NCI-H526 treated with DMSO at 0.1 percent for 48 hours (cell line): ENCODE measurements around the gene PTX4.

ENCODE experiments used
- DNase-seq: peaks from one replicate; lab custom pipeline; 2025; lab: John Stamatoyannopoulos, UW

Gene PTX4

DNA sequence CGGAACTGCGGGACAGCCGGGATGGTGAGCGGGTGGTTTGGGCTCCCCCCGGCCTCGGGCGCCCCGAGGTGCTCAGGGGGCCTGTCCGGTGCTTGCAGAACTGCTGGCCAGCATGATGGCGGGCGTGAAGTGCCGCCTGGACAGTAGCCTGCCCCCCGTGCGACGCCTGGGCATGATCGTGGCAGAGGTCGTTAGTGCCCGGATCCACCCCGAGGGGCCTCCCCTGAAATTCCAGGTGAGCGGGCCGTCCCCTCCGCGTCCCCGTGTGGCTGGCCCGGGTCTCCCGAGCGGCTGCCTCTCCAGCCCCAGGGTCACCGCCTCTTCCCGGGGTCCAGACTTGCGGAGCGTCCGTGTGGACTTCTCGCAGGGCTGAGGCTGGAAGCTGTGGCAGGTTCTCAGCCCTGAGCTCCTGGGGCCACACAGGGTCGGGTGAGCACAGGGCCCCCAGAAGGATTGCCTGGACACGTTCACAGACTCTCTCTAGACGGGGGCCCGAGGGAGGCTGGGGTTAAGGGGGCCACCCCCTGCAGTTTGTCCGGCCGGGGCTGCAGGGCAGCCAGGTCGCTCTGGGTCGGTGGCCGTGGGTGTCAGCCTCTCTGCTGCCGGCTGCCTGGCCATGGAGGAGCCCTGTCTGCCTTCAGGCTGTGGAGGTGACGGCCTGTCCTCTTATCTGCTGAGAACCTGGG, 11.9 kb upstream of the PTX4 start:
- DNase-seq = no peak

DNA sequence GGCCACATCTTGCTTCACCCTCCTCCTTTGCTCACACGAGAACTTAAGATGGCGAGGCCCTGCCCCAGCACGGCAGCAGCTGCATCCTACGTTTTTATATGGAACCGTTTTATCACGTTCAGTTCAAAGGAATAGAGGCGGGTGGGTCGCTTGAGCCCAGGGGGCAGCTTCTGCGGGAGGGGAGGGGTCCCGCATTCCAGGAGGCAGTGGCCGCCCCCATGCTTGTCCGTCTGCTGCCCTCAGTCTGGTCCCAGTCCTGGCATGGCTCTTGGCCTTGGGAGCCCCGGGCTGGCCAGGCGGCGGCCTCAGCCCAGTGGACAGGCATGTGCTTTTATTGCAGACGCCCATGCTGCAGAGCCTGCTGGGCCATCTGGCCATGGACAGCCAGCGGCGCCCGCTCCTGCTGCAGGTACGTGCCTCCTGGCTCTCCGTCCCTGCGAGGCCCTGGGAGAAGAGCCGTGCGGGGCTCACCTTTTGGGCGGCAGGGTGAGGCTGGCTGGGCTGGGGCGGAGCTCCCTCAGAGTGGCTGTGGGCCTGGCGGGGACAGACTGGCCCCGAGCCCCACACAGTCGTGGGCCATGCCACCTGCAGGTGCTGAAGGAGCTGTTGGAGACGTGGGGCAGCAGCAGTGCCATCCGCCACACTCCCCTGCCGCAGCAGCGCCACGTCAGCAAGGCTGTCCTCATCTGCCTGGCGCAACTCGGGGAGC, 11.2 kb upstream of the PTX4 start:
- DNase-seq = no peak

DNA sequence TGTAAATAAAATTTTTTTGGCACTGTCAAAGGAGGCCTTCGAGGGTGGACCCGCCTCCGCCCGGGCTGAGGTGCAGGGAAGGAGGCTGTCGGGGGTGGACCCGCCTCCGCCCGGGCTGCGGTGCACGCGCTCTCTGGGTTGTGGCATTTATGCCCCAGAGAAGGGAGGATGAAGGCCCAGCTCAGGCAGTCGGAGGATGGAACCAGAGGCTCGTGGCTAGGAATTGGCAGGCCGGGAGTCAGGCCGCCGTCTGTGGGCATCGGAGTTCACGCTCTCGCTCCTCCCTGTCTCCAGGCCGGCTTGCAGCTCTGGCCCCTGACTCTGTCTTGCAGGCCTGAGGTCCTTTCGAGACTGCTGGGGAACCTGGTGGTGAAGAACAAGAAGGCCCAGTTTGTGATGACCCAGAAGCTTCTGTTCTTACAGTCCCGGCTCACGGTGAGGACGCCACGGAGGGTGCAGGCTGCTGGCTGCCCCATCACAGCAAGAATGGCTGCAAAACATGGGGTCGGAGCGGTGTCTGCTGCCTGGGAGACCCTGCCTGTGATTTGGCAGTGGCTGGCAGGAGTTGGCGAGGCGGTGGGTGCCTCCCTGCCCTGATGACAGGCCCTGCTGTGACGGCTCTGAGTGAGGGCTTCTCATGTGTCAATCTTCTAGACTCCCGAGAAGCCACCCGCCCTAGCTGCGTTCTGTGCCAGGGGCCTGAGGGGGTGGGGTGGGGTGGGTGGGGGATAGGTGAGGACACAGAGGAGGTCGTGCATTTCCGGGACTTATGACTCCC, 10.3 kb upstream of the PTX4 start:
- no peak for DNase-seq

DNA sequence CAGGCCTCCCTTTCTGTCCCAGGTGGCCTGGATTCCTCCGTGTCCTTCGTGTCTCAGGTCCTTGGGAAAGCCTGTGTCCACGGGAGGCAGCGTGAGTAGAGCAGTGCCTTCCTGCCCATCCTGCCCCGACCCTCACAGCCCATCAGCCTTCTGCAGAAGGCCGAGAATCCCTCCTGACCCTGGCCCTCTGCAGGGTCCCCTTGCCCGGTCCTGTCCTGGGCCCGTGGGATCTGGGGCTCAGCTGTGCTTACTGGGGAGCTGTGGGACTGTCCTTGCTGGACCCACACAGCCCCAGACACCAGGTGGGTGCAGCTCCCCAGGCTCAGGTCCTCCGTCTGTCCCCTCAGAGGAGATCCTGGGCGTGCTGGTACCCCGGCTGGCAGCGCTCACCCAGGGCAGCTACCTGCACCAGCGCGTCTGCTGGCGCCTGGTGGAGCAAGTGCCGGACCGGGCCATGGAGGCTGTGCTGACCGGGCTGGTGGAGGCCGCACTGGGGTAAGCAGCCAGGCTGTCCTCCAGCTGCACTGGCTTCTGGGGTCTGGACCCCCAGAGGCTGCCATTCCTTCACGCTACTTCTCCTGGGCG, 8.4 kb upstream of the PTX4 start:
- DNase-seq = no peak

DNA sequence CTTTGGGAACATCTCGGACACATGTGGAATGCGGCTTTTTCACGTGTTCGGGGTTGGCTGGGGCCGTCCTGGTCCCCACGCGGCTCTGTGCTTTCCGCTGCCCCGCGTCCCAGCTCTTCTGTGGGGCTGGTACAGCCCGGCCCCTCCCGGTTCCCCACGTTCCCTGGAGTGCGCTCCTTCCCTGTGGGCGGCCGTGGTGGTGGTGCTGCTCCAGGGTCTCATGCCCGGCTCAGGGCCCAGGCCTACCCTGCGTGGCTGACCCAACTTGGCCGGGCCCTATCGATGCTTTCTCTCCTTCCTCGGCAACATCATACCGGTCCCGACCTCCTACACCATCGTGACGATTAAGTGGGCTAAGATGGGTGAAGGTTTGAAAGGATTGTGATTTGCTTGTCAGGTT, 7.7 kb upstream of the PTX4 start:
- DNase-seq = no peak

DNA sequence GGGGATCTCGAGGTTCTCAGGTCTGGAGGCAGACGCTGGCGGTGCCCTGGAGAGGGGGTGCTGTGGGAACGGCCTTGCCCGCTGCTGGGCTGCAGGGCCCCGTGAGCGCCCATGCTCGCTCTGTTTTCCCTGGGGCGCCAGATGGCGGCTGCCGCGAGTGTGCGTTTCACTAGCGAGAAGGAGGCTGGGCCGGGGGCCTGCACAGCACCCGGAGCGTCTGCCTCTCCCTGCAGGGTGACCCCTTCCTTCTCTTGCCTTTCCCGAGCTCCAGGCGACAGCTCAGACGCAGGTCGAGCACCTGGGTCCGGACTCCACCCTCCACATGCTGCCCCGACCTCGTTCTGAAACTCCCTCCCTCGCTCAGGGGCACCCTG, 7.1 kb upstream of the PTX4 start:
- no peak for DNase-seq

DNA sequence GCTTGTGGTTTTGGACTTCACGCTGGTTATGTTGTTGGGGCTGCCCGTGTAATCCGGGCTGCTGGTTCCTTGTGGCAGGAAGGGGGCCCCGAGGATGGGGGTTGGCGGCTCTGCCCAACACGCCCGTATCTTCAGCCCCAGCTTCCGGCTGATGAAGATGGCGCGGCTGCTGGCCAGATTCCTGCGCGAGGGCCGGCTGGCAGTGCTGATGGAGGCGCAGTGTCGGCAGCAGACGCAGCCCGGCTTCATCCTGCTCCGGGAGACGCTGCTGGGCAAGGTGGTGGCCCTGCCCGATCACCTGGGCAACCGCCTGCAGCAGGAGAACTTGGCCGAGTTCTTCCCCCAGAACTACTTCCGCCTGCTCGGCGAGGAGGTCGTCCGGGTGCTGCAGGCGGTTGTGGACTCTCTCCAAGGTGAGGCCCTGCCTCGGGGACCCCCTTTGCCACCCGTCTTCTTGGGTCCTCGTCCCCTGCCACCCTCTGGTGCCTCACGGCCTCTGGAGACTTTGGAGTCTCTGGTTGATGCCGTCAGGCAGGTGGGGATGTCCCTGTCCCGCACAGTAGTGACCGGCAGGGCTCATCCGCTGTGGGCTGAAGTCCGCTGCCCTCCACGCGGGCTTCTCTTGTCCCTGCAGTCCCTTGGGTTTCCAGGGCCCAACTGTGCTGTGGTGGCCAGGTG, 6.6 kb upstream of the PTX4 start:
- no peak for DNase-seq

DNA sequence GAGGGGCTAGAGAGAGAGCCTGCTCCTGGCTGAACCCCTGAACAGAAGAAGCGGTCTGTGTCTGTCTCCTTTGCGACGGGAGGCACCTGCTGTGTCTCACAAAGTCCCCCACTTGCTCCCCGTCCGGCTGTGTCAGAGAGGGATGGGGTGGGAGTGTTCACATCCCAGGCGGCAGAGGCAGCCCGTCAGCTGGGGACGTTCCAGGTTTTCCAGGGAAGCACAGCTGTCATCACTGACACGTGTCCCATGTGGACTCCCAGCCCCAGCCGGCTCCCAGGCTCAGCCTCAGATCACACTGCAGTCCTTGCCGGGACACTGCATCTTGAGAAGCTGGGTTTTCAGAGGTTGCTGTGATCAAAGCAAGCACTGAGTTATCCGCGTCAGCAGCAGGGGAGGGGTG, 6.0 kb upstream of the PTX4 start:
- no peak for DNase-seq

DNA sequence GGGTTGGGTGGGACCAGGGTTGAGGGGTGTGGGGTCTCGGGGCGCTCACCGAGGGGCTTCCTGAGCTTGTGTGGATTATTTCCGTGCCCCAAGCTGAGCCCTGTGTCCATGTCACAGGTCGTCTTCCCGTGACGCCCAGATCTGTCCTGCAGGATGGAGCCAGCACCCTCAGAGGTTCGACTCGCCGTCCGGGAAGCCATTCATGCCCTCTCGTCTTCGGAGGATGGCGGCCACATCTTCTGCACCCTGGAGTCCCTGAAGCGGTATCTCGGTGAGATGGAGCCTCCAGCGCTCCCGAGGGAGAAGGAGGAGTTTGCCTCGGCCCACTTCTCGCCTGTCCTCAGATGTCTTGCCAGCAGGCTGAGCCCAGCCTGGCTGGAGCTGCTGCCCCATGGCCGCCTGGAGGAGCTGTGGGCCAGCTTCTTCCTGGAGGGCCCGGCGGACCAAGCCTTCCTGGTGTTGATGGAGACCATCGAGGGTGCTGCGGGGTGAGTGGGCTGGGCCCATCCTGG, 5.4 kb upstream of the PTX4 start:
- DNase-seq = no peak

DNA sequence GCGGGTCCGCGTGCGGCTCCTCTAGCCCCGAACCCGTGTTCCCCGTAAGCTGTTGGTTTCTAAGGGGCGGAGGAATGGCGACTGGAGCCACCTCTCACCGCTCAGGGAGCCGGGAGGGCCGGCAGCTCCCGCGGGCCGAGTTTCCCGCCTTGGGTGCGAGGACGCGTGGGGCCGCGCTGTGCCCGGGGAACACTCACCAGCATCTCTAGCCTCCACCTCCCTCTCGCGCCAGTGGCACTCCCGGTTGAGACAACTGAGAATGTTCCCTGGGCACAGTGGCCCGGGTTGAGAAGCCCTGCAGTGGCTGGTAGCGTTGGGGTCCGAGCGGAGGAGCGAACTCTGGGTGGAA, 5.0 kb upstream of the PTX4 start:
- no peak for DNase-seq

DNA sequence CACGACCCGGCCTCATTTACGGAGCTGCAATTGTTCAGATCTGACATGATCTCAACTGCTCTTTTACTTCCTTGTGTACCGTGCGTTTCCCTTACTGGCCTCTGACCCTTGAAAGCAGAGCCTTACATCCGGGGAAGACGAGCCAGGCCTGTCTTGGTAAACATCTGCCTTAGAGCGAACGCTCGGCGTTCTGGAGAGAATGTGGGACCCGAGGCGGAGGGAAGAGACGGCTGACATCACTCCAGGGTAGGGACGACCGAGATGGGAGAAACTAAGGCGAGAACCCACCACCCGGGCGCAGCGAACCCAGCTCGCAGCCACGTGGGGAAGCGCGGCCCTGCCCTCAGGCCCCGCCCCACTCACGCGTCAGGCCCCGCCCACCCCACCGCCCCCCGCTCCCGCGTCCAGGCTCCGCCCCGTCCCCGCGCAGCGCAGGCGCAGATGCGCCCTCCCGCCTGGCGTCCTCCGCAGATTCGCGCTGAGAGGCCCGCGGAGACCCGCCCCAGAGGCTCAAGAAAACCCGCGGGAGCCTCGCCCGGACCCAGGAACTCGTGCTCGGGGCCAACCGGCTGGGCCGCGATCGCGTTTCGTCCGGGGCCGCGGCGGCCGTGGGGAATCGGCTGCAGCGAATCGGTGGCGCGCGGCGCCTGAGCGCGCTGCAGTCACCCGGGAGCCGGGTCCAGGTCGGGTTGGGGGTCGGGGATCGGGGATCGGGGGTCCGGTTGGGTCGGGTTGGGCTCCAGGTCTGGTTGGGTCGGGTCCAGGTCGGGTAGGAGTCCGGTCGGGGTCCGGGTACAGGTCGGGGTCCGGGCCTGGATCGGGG, 4.4 kb upstream of the PTX4 start, which contains the start of gene TELO2:
Gene TELO2 (plus strand): TSS at position 438 of the 823 bp plus-strand sequence. CDS start 922 bp downstream, outside the sequence.
- DNase-seq = peak; percentile 4

DNA sequence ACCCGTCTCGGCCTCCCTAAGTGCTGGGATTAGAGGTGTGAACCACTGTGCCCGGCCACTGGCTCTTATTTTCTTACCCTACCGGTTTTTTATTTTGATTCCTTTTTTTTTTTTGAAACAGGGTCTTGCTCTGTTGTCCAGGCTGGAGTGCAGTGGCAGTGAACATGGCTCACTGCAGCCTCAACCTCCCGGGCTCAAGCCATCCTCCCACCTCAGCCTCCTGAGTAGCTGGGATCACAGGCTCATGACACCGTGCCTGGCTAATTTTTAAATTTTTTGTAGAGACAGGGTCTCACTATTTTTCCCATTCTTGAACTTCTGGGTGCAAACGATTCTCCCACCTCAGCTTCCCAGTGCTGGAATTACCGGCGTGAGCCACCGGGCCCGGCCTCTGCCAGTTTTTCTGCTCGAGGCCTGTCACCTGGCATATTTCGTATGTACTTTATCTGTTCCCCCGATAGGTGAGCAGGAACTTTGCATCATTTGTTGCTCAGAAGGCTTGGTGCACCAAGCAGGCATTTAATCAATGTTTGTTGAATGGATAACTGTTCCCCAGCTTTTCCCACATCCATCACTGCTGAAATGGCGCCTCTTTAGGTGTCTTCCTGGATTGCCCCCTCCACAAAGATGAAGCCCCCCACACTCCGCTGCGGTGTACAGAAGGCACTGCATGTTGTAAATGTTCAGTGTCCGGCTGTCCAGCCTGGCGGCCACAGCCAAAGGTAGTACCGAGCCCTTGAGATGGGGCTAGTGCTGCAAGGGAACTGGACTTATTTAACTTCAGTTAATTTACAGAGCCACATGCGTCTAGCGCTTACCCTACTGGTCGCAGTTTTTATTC, 3.6 kb upstream of the PTX4 start:
- no peak for DNase-seq

DNA sequence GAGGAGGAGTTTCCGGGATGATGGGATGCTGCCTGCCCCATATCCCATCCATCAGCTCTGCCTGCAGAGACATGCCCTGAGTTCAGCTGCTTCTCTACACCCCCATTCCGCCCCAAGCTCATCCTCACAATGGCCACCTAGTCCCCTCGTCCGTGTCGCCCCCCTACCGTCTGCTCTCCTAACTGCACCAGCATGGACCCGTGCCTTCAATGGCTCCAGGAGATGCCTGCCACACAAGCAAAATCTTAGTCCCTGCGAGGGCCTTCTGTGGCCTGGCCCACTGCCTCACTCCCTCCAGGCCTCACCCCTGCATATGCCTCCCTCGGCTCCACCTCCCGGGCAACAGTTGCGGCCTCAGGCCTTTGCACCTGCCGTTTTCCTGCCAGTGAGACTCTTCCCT, 2.6 kb upstream of the PTX4 start:
- no peak for DNase-seq

DNA sequence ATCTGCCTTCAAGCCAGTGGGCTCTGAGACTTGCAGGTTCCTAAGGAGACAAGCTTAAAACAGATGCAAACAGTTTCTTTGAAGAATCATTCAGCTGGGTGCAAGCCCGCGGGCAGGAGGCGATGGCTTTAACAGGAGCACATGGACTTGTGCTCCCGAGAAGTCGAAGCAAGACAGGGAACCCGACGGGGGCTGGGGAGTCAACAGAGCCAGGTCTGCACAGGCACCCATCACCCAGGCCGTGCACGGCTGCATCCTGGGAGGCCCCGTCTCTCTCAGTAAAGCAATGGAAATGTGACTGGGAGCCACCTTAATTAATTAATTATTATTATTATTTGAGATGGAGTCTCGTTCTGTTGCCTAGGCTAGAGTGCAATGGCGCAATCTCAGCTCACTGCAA, 333 bp upstream of the PTX4 start:
- no peak for DNase-seq

DNA sequence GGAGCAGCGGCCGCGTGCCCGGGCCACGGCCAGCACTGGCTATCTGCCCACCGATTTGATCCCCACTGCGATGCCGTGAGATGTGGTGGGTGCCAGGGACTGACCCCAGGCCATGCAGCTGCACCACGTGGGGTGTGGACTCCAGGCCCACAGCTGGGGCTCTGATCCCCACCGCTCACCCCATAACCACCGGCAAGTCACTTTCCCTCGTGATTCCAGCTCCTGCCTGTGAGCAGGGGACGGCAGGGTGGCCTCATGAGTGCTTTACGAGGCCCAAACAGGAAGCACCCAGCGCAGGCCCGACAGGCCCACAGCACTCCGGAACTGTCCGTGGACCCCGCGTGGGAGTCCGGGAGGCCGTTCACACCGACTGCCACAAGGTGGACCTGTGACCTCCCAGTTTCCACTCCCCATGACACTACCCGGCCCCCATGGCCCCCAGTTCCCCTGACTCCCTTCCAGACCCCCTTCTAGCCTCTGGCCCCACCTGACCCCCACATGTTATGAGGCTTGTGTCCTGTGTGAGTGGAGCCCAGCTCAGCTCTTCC, 616 bp downstream of the PTX4 start:
- DNase-seq = no peak

DNA sequence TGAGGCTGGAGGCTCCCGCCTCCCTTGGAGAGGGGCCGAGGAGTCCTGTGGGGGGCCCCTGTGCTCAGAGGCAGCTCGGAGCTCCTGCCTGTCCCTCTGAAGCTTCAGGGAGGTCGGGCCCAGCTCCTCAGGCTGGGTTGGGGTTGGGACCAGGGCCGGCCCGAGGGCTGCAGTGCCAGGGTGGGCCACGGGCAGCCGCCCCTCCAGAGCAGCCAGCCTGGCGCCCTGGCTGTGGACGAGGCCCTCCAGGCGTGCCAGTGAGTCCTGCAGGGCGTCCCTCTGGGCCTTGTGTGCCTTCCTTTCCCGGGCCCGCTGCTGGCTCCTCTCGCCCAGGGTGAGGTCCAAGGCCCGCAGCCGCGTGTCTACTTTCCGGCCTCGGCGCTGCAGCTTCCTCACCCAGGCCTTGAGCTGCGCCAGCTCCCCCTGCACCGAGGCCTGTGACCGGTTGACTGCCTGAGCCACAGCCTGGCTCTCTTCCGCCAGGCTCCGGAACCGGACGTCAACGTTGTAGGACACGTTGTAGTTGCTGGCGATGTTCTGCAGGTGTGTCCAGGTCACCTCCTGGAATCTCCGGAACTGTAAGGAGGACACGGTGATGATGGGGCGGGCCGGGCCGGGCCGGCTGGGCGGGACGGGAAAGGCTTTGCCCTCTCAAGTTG, 1.2 kb downstream of the PTX4 start:
- DNase-seq = no peak

DNA sequence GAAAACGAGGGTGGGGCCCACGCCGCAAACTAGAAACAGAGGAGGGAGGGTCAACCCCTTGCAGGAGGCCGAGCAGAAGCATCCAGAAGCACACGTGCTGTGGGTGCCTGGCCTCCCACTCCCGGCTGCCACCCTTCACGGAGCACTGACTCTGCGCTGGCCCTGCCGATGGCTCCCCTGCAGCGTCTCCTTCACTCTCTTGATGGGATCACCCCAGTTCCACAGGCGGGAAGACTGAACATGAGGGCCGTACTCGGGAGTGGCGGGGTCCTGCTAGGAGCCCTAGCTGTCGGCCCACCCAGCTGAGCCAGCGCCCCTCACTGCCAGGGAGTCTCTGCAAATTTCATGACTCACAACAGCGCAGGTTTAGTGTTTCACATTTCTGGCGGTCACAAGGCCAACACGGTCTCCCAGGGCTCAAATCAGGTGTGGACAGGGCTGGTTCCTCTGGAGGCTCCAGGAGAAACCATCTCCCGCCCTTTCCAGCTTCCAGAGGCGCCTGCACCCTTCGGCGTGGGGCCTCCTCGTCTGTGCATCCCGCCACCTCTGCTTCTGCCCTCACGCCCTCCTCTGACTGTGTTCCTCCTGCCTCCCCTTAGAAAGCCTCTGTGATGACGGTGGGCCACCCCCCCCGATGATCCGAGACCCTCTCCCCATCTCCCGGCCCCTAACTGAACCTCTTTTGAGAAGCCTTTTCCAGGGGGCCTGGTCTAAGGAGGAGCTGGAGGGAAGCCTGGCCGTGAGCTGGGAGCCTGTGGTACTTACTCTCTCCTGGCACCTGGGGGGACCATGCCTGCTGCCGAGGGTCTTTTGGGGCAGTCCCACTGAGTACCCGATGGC, 2.0 kb downstream of the PTX4 start:
- no peak for DNase-seq

DNA sequence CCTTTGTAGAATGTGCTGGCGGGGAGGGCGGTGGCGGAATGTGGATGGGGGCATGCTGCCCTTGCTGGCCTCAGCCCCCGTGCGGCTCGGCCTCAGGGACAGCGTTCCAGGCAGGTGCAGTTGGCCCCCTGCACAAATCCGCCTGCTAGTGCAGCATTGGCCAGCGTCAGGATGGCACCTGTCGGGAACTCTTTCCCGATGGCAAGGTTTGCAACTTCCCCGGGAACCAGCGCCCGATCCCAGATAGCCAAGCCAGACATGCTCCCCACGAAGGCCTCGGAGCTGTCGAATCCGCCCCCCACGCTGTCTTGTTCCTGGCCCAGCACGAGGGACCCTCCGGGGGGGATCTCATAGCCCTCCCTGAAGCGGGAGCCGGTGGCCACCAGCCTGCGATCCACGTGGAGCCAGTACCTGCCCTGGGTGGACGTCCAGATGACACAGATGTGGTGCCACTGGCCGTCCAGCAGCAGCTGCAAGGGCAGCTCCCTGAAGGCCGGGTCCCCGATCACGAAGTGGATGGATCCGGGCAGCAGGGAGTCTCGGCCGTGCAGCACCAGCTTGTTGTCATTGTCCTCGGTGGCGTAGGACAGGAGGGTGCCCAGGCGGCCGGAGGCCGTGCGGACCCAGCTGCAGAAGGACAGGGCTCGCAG, 2.8 kb downstream of the PTX4 start:
- DNase-seq = no peak
